HepG2 (cell line): ENCODE data around the gene GRID1. TPM values are rescaled to one million over a fixed set of nuclear protein-coding genes. Genes with fewer than 3 reads are reported as not detected.

Experiments used
- ATAC-seq: fragments of 200-7000 bp; cut with Tn5 transposase; 3 replicates; pipeline ENCODE4 v1.9.1; 2020; ENCODE audit warnings: mild to moderate bottlenecking, moderate library complexity
- BruUV-seq: library from RNA; stranded (reverse); fragments of 400-500 nt; replicated peaks from 2 replicates; lab custom pipeline; 2021; lab: Mats Ljungman, UMichigan
- CTCF ChIA-PET: fragments of 300-600 bp; formaldehyde crosslinking; extraction: SDS; loops from one replicate; lab custom pipeline; 2021; ENCODE audit warnings: low total read pairs, inconsistent platforms, low intra/inter-chr PET ratio; lab: Yijun Ruan, JAX
- POLR2A ChIA-PET: fragments of 350-600 bp; sonication (Branson Sonifier 250); formaldehyde crosslinking; loops from one replicate; lab custom pipeline; 2020; ENCODE audit warnings: antibody characterized with exemption, inconsistent platforms; lab: Yijun Ruan, JAX
- DNase-seq: peaks from one replicate; pipeline ENCODE4 v3.0.0-alpha.2; 2015; ENCODE audit warnings: low spot score
- FAIRE-seq: peaks from 3 replicates; lab custom pipeline; 2011; peaks lifted over from hg19 to GRCh38; lab: Jason Lieb, UNC
- H2AFZ ChIP-seq: one replicate; pipeline ENCODE4 v1.6.1; 2011; ENCODE audit warnings: low read length, inconsistent platforms
- H3K27ac ChIP-seq: fragments of 300-600 bp; 3 replicates; pipeline ENCODE4 v1.8.0; 2011; ENCODE audit warnings: mixed run types, mild to moderate bottlenecking, mixed read lengths, low read length, inconsistent platforms; ENCODE audit not compliant: insufficient read depth; ENCODE audit errors: extremely low read length
- H3K27me3 ChIP-seq, 2 experiments: fragments of 200-600 bp in 1 of 2; 2 replicates in 1 of 2; 3 replicates in 1 of 2; pipeline versions ENCODE4 v1.6.0 to v1.8.0; 2011; ENCODE audit warnings: low read length in 2 of 2, mild to moderate bottlenecking in 2 of 2, moderate library complexity in 2 of 2, inconsistent platforms in 1 of 2; ENCODE audit not compliant: insufficient read depth in 2 of 2, control insufficient read depth in 1 of 2
- H3K36me3 ChIP-seq, 2 experiments: fragments of 200-600 bp in 1 of 2; replicated peaks in 1 of 2; 2 replicates in 1 of 2; 3 replicates in 1 of 2; pipeline versions ENCODE4 v1.5.1 to v1.8.0; 2011; ENCODE audit warnings: low read length in 2 of 2, inconsistent platforms in 1 of 2; ENCODE audit not compliant: insufficient read depth in 2 of 2, control insufficient read depth in 1 of 2
- H3K4me1 ChIP-seq: 2 replicates; pipeline ENCODE4 v1.5.1; 2012; ENCODE audit warnings: low read length, inconsistent platforms; ENCODE audit not compliant: insufficient read depth
- H3K4me2 ChIP-seq: 2 replicates; pipeline ENCODE4 v1.6.0; 2011; ENCODE audit warnings: low read depth, low read length, inconsistent platforms
- H3K4me3 ChIP-seq, 3 experiments: fragments of 200-600 bp in 1 of 3; sonication (generic), shearing (Covaris generic) in 1 of 3; replicated peaks in 1 of 3; 2 replicates each; pipeline ENCODE4 v1.5.1; 2011 to 2016; ENCODE audit warnings: low read length in 3 of 3, inconsistent platforms in 2 of 3, low read depth in 2 of 3, mild to moderate bottlenecking in 2 of 3, control low read depth in 1 of 3, mixed read lengths in 1 of 3; ENCODE audit not compliant: insufficient read depth in 1 of 3
- H3K79me2 ChIP-seq: one replicate; pipeline ENCODE4 v1.6.1; 2011; ENCODE audit warnings: low read length, inconsistent platforms; ENCODE audit not compliant: insufficient read depth
- H3K9ac ChIP-seq: 2 replicates; pipeline ENCODE4 v1.6.0; 2011; ENCODE audit warnings: mild to moderate bottlenecking, low read depth, low read length, inconsistent platforms; ENCODE audit not compliant: insufficient read depth
- H3K9me3 ChIP-seq: 2 replicates; pipeline ENCODE4 v1.5.1; 2012; ENCODE audit warnings: mild to moderate bottlenecking, low read length
- H4K20me1 ChIP-seq: 2 replicates; pipeline ENCODE4 v1.6.0; 2011; ENCODE audit warnings: inconsistent platforms, mild to moderate bottlenecking, low read length, moderate library complexity; ENCODE audit not compliant: insufficient read depth
- SMAD1 ChIP-seq: sonication (generic); formaldehyde crosslinking; IDR thresholded peaks from 2 replicates; pipeline ENCODE4 v1.4.0; 2020; ENCODE audit warnings: missing genetic modification reagents, low read depth, mild to moderate bottlenecking, borderline replicate concordance
- WGBS: methylation state at CpG from one replicate; pipeline ENCODE4 v1.1.6; 2017; ENCODE audit warnings: low lambda C conversion rate; 5-methylcytosine and 5-hydroxymethylcytosine counted together
- in situ Hi-C: cut with HindIII; loops from 2 replicates; pipeline ENCODE4 v1.10.0; 2017; ENCODE audit warnings: low pct_unique_long_range_greater_than_20kb; ENCODE audit not compliant: extremely low pct_ligation_motif_present
- intact Hi-C: fragments of 100-400 bp; cut with micrococcal nuclease; formaldehyde crosslinking; loops from one replicate; pipeline ENCODE4 v1.10.0; 2022; ENCODE audit not compliant: unreplicated experiment
- polyA plus RNA-seq, 8 experiments: library from polyadenylated mRNA; depleted of rRNA in 3 of 8; stranded (reverse) in 7 of 8; unstranded in 1 of 8; fragments of >200 nt; fragmentation: Illumina TruSeq in 4 of 8; extraction: Trizol in 4 of 8; gene quantifications; 2 replicates each; pipeline versions ENCODE4 v1.2.1 to v1.2.3, GENCODE V29; 2011 to 2016; ENCODE audit warnings: low read depth in 4 of 8, missing spikeins in 1 of 8, mixed read lengths in 1 of 8; ENCODE audit not compliant: insufficient read depth in 1 of 8
- total RNA-seq, 5 experiments: library from RNA; depleted of rRNA; stranded (reverse); fragments of >200 nt; fragmentation: Illumina TruSeq; extraction: Trizol; gene quantifications; 2 replicates each; pipeline ENCODE4 v1.2.3, GENCODE V29; 2016; ENCODE audit warnings: low read depth in 1 of 5
- TF ChIP-seq, protein P1 (sequence below): fragments of 450-650 bp; IDR thresholded peaks from 2 replicates; pipeline ENCODE4 v1.6.1; 2016
- TF ChIP-seq, protein P2 (sequence below): sonication (generic); formaldehyde crosslinking; IDR thresholded peaks from 2 replicates; pipeline ENCODE4 v1.4.0; 2020; ENCODE audit warnings: missing genetic modification reagents
- TF ChIP-seq, protein P3 (sequence below): IDR thresholded peaks from 2 replicates; pipeline ENCODE4 v1.4.0; 2020; ENCODE audit warnings: mild to moderate bottlenecking, missing genetic modification reagents

The GRID1 gene
- total and polyA plus RNA-seq, 2 of the 13 experiments (the other 11 are each of a cell fraction or from before 2014, with no cell fraction given) = 0.05 TPM; not detected in 1

DNA sequence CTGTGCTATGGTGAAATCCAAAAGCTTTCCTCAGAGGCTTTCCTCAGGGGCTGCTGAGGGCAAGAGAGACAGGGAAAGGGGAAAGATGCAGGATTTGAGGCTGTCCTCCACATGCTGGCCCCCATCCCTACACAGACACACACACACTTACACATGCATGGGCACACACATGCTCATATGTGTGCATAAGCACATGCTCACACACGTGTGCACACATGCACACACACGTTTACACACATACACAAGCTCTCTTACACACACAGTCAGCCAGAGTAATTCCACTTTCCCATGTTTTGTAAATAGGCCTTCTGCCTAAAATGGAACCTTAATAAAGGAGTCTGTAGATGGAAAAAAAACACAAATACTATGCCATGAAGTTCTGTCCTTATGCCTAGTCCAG, 312.9 kb downstream of the GRID1 start:
- H3K27me3 ChIP-seq = peaks cover 0 to 6% of the 10 kb centered on the region in 2 experiments; a peak in 1 of 5 replicates
- no peaks in the 10 kb centered on the region for H3K79me2 ChIP-seq
- H3K9ac ChIP-seq = no peak overlapping the region
- TF ChIP-seq, protein P1, sequence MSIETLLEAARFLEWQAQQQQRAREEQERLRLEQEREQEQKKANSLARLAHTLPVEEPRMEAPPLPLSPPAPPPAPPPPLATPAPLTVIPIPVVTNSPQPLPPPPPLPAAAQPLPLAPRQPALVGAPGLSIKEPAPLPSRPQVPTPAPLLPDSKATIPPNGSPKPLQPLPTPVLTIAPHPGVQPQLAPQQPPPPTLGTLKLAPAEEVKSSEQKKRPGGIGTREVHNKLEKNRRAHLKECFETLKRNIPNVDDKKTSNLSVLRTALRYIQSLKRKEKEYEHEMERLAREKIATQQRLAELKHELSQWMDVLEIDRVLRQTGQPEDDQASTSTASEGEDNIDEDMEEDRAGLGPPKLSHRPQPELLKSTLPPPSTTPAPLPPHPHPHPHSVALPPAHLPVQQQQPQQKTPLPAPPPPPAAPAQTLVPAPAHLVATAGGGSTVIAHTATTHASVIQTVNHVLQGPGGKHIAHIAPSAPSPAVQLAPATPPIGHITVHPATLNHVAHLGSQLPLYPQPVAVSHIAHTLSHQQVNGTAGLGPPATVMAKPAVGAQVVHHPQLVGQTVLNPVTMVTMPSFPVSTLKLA = peak; percentile 97
- TF ChIP-seq, protein P2, sequence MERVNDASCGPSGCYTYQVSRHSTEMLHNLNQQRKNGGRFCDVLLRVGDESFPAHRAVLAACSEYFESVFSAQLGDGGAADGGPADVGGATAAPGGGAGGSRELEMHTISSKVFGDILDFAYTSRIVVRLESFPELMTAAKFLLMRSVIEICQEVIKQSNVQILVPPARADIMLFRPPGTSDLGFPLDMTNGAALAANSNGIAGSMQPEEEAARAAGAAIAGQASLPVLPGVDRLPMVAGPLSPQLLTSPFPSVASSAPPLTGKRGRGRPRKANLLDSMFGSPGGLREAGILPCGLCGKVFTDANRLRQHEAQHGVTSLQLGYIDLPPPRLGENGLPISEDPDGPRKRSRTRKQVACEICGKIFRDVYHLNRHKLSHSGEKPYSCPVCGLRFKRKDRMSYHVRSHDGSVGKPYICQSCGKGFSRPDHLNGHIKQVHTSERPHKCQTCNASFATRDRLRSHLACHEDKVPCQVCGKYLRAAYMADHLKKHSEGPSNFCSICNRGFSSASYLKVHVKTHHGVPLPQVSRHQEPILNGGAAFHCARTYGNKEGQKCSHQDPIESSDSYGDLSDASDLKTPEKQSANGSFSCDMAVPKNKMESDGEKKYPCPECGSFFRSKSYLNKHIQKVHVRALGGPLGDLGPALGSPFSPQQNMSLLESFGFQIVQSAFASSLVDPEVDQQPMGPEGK (CRISPR knock-in tag) = no peak
- TF ChIP-seq, all 625 proteins: peak for 1
- FAIRE-seq = no peak
- in situ Hi-C loops (no loop called here), intact Hi-C loops (no loop called here)
- ChIA-PET CTCF (no interaction called here), POLR2A (no interaction called here)
- no peak for DNase-seq
- H2AFZ ChIP-seq = no peak overlapping the region
- no peak overlapping the region for H3K4me3 ChIP-seq
- H4K20me1 ChIP-seq = no peaks in the 10 kb centered on the region
- no peak overlapping the region for H3K27ac ChIP-seq
- BruUV-seq = no TSS peak
- ATAC-seq = no peak
- no peaks in the 10 kb centered on the region for H3K4me1 ChIP-seq
- H3K4me2 ChIP-seq = no peak overlapping the region
- H3K36me3 ChIP-seq = no peaks in the 10 kb centered on the region
- WGBS = 0% methylated on average over 2 of the region's 2 CpGs
- H3K9me3 ChIP-seq = no peaks in the 10 kb centered on the region

DNA sequence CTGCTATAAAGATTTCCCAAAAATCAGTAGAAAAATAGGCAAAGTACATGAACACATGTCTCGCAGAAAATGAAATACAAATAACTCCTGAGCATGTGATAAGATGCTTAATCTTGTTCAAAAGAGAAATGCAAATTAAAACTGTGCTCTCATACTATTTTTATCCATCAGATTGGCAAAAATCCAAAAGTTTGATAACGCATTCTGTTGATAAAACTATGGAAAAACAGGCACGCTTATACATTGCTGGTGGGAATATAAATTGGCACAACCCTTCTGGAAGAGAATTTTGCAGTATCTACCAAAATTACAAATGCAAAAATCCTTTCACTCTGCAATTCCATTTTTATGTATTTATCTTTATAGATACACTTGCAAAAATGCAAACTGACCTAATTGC, 315.0 kb downstream of the GRID1 start:
- no peaks in the 10 kb centered on the region for H3K79me2 ChIP-seq
- no peak overlapping the region for H3K4me2 ChIP-seq
- no peak for FAIRE-seq
- H3K27me3 ChIP-seq = peaks cover 0 to 2% of the 10 kb centered on the region in 2 experiments; a peak in 1 of 5 replicates
- no peak for ATAC-seq
- POLR2A ChIA-PET = no interaction called here
- CTCF ChIA-PET = no interaction called here
- TF ChIP-seq, protein P3, sequence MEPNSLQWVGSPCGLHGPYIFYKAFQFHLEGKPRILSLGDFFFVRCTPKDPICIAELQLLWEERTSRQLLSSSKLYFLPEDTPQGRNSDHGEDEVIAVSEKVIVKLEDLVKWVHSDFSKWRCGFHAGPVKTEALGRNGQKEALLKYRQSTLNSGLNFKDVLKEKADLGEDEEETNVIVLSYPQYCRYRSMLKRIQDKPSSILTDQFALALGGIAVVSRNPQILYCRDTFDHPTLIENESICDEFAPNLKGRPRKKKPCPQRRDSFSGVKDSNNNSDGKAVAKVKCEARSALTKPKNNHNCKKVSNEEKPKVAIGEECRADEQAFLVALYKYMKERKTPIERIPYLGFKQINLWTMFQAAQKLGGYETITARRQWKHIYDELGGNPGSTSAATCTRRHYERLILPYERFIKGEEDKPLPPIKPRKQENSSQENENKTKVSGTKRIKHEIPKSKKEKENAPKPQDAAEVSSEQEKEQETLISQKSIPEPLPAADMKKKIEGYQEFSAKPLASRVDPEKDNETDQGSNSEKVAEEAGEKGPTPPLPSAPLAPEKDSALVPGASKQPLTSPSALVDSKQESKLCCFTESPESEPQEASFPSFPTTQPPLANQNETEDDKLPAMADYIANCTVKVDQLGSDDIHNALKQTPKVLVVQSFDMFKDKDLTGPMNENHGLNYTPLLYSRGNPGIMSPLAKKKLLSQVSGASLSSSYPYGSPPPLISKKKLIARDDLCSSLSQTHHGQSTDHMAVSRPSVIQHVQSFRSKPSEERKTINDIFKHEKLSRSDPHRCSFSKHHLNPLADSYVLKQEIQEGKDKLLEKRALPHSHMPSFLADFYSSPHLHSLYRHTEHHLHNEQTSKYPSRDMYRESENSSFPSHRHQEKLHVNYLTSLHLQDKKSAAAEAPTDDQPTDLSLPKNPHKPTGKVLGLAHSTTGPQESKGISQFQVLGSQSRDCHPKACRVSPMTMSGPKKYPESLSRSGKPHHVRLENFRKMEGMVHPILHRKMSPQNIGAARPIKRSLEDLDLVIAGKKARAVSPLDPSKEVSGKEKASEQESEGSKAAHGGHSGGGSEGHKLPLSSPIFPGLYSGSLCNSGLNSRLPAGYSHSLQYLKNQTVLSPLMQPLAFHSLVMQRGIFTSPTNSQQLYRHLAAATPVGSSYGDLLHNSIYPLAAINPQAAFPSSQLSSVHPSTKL (CRISPR knock-in tag) = no peak
- no peak for TF ChIP-seq SMAD1 (CRISPR knock-in tag)
- TF ChIP-seq, all 625 proteins: peak for 0
- Histone ChIP-seq H3K36me3 (no peaks in the 10 kb centered on the region), H4K20me1 (no peaks in the 10 kb centered on the region), H3K9ac (no peak overlapping the region), H3K4me1 (no peaks in the 10 kb centered on the region), H2AFZ (no peak overlapping the region), H3K9me3 (no peaks in the 10 kb centered on the region), H3K4me3 (no peak overlapping the region), H3K27ac (no peak overlapping the region)
- no TSS peak for BruUV-seq
- DNase-seq = no peak
- under 1% methylated on average over 3 of the region's 3 CpGs for WGBS
- intact Hi-C loops (no loop called here), in situ Hi-C loops (no loop called here)
